ENCODE data around the gene SUSD3. TPM values are rescaled to one million over a fixed set of nuclear protein-coding genes. Genes with fewer than 3 reads are reported as not detected.

SUSD3 gene
- total RNA-seq, 1 donor = 0.09 TPM

DNA sequence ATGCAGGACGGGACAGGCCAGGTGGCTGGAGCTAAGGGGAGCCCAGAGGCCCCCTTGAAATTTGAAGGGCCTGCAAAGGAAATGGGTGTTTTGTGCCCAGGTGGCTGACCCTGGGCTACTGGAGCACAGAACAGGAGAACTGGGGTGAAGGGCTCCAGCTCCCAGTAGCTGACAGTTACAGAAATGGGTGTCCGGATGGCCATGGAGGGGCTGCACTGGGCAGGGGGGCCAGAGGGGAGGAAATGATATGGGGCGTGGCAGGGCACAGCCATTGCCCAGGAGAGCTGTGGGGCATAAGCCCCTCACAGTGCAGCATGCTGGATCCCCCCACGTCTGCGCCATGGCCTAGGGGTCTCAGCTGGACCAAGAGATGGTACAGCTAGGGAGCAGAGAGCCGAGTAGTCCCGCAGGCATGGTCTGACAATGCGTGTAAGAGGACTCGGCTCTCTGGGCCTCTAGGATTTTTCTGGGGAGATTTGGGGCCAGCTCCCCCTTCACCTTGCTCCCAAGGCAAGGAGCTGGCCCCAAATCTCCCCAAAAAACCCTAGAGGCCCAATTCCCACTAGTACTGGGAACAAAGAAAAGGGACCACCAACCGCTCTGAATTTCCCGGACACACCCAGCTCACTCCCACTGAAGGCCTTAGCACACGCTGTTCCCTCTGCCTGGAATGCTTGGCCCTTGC is 29.6 kb downstream of the SUSD3 start:
- no peak for TF ChIP-seq CTCF (IDR thresholded peaks at IDR 0.05; ENCODE audit: insufficient read depth, low read length)

DNA sequence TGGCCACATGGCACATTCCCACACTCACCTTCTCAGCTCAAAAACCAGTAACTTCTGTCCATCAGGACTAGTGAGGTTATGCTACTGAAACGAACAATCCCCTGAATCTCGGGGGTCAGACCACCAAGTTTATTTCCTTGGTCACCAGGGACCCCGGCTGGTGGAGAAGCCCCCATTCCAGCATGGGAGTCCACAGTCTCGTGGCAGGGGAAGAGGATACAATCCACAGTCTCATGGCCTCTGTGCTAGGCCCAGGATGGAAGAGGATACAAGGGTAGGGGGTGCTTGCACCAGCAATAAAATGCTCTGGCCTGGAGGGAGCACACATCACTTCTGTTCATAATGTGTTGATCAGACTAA is 30.1 kb downstream of the SUSD3 start:
- H3K4me3 ChIP-seq (ENCODE audit: low read depth, low read length) = no peak overlapping the region
- DNase-seq (ENCODE audit: low read depth) = no peak
- no peak for TF ChIP-seq CTCF (IDR thresholded peaks at IDR 0.05; ENCODE audit: insufficient read depth, low read length)

More for the DNA sequence above, 29.6 kb downstream of the SUSD3 start:
- H3K4me3 ChIP-seq (ENCODE audit: low read depth, low read length) = no peak overlapping the region
- DNase-seq (ENCODE audit: low read depth) = no peak

- no peak for DNase-seq (ENCODE audit: low read depth)
These were observed 30.5 kb downstream of the SUSD3 start for GRCh38 chr9:93089024-93089423.

DNA sequence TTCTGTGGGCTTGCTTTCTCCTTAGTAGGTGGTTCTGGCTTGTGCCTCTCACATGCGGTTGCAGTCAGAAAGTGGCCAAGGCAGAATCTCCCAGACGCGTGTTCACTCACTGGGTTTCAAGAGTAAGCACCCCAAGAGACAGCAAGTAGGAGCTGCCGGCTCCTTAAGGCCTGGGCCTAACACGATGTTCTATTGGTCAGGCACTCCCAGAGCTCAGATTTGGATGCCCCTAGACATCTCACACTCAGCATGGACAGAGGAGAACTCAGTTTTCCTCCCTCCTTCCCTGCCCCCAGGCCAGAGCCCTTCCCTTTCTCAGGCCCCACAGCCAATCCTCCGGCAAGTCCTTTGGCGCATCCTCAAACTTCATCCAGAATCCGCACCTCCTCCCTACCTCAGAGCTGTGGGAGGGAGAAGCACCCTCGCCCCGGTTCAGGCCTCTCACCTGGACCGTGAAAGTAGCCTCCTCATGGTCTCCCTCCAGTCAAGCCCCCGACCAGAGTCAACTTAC is 31.0 kb downstream of the SUSD3 start:
- DNase-seq (ENCODE audit: low read depth) = no peak
- TF ChIP-seq CTCF (IDR thresholded peaks at IDR 0.05; ENCODE audit: insufficient read depth, low read length) = no peak
- no peak overlapping the region for H3K4me3 ChIP-seq (ENCODE audit: low read depth, low read length)

More at GRCh38 chr9:93089024-93089423, 30.5 kb downstream of the SUSD3 start:
- TF ChIP-seq CTCF (IDR thresholded peaks at IDR 0.05; ENCODE audit: insufficient read depth, low read length) = no peak
- H3K4me3 ChIP-seq (ENCODE audit: low read depth, low read length) = no peak overlapping the region

DNA sequence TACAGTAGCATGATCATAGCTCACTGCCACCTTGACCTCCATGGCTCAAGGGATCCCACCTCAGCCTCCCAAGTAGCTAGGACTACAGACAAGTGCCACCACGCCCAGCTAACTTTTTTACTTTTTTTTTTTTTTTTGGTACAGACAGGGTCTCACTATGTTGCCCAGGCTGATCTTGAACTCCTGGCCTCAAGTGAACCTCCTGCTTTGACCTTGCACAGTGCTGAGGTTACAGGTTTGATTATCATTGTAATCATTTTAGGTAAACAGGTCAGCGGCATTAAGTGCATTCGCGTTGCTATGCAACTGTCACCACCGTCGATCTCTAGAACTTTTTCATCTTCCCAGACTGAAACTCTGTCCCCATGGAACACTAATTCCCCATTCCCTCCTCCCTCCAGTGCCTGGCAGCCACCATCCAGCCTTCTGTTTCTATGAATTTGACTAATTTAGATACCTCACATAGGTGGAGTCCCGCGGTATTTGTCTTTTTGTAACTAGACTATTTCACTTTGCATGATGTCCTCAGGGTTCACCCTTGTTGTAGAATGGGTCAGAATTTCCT is 31.7 kb downstream of the SUSD3 start:
- DNase-seq (ENCODE audit: low read depth) = no peak
- no peak for TF ChIP-seq CTCF (IDR thresholded peaks at IDR 0.05; ENCODE audit: insufficient read depth, low read length)
- no peak overlapping the region for H3K4me3 ChIP-seq (ENCODE audit: low read depth, low read length)

- H3K4me3 ChIP-seq (ENCODE audit: low read depth, low read length) = no peak overlapping the region
- DNase-seq (ENCODE audit: low read depth) = no peak
- no peak for TF ChIP-seq CTCF (IDR thresholded peaks at IDR 0.05; ENCODE audit: insufficient read depth, low read length)
These were observed 32.6 kb downstream of the SUSD3 start for GRCh38 chr9:93091056-93091452.

All from fibroblast of the aortic adventitia (primary cell).